Heart right ventricle (tissue), 16 donors: ENCODE measurements around the gene KAT7. TPM values are rescaled to one million over a fixed set of nuclear protein-coding genes. Genes with fewer than 3 reads are reported as not detected.

ENCODE experiments used
- ATAC-seq, 8 donors: fragments of 200-7000 bp; cut with Tn5 transposase; one replicate each; pipeline ENCODE4 v1.9.1; 2020; ENCODE audit warnings: mild to moderate bottlenecking in 8 of 8, moderate library complexity in 8 of 8, moderate number of reproducible peaks in 1 of 8
- DNase-seq, 2 donors: peaks; one replicate each; pipeline ENCODE4 v3.0.0-alpha.2; 2020
- H3K27ac ChIP-seq, 10 donors: fragments of 200-600 bp; sonication (generic) in 2 of 10; one replicate each; pipeline versions ENCODE4 v1.5.0 to v1.8.0; 2020 to 2022; ENCODE audit warnings: mild to moderate bottlenecking in 3 of 10
- H3K27me3 ChIP-seq, 7 donors: fragments of 200-600 bp; one replicate each; pipeline ENCODE4 v1.8.0; 2021 to 2022; ENCODE audit warnings: mild to moderate bottlenecking in 2 of 7
- H3K36me3 ChIP-seq, 9 donors: fragments of 200-600 bp; sonication (generic) in 1 of 9; one replicate each; pipeline versions ENCODE4 v1.5.0 to v1.8.0; 2020 to 2022; ENCODE audit warnings: mild to moderate bottlenecking in 2 of 9
- H3K4me1 ChIP-seq, 9 donors: fragments of 200-600 bp; sonication (generic) in 1 of 9; one replicate each; pipeline versions ENCODE4 v1.5.0 to v1.8.0; 2020 to 2022; ENCODE audit warnings: mild to moderate bottlenecking in 4 of 9
- H3K4me3 ChIP-seq, 10 donors: fragments of 200-600 bp; sonication (generic) in 2 of 10; one replicate each; pipeline versions ENCODE4 v1.5.0 to v1.8.0; 2020 to 2022; ENCODE audit warnings: mild to moderate bottlenecking in 7 of 10, moderate library complexity in 2 of 10
- H3K9me3 ChIP-seq, 11 donors: fragments of 200-600 bp in 10 of 11; sonication (generic) in 2 of 11; one replicate each; pipeline versions ENCODE4 v1.5.0 to v1.8.0; 2013 to 2022; ENCODE audit warnings: mild to moderate bottlenecking in 2 of 11, control low read depth in 1 of 11, moderate library complexity in 1 of 11
- CTCF ChIP-seq, 9 donors: fragments of 200-600 bp; sonication (generic) in 2 of 9; IDR thresholded peaks; one replicate each; pipeline versions ENCODE4 v1.5.0 to v1.8.0; 2021 to 2022; ENCODE audit warnings: antibody characterized with exemption in 9 of 9, mild to moderate bottlenecking in 5 of 9, moderate library complexity in 1 of 9
- WGBS, 2 donors: extraction: QIAGEN DNeasy Blood & Tissue Kit; methylation state at CpG; one replicate each; pipeline ENCODE4 v1.1.7; 2013; ENCODE audit warnings: inconsistent platforms in 1 of 2; 5-methylcytosine and 5-hydroxymethylcytosine counted together
- intact Hi-C, 10 donors: fragments of 100-400 bp; cut with DNase I; formaldehyde crosslinking; loops; one replicate each; pipeline versions ENCODE4 v1.11.1 to v1.14.2; 2022
- polyA plus RNA-seq, 2 donors: library from polyadenylated mRNA; stranded (reverse); fragments of 200-250 nt; gene quantifications; one replicate each; pipeline ENCODE4 v1.2.3, GENCODE V29; 2013
- total RNA-seq, 10 donors: library from RNA; stranded (reverse); fragmentation: NEBNext Ultra II Directional in 3 of 10; extraction: Animal tissue kit (Norgen Biotek cat#: 25700) in 3 of 10; gene quantifications; one replicate each; pipeline versions ENCODE4 v1.2.1 to v1.2.4, GENCODE V29; 2021 to 2023
- donor health status: Arrhythmogenic right ventricular cardiomyopathy.
- donor health status: ischemic (EF 13 %, LVEDD 7.1; RV severe dilation, severe dysfunction).
- donor health status: healthy with polysubstance abuse.
- donor health status: DM: no; HTN: yes; CAD: no.
- donor health status: DM: no; HTN: no; CAD: no.
- donor health status: ischemic (EF 25% LVEDD 6.9; RV normal size, moderate dysfunction).
- donor health status: ischemic (EF 25% LVEDD 5.7; RV mildly dilated, moderate dysfunction).
- donor health status: healthy.
- donor health status: DM: yes; HTN: yes; CAD: no.
- donor health status: Ischemic cardiomyopathy.
- donor health status: ischemic (EF 35%, LVEDD 5.7; RV mildly dilated, moderate dysfunction).
- donor health status: nonischemic (EF 11% LVEDD 7.7; RV severe dilation, severe dysfunction).
- donor health status: DM: yes; HTN: yes; CAD: no.
- donor health status: PGD.
- donor health status: ischemic (EF 29% LVEDD 5.4; RV normal size, mild dysfunction).
- donor health status: nonischemic (EF 23%, LVEDD 6.1; RV moderate dilation, normal function).

The KAT7 gene
- total and polyA plus RNA-seq, 12 donors, result 5.9 to 81.3 (median 60.5) TPM

GRCh38 chr17:49841548-49841947 is 53.1 kb downstream of the KAT7 start:
- H3K36me3 ChIP-seq, result peaks cover 0 to 13% (median 0%) of the 10 kb centered on the region in 9 donors
- H3K4me1 ChIP-seq, result peaks cover 12 to 44% (median 36%) of the 10 kb centered on the region in 9 donors
- intact Hi-C loops, result loop anchor here in 1 of 10 donors (10.0 kb wide), 1 partner anchor 57 kb away; the partner anchor contains the start of gene KAT7
- H3K9me3 ChIP-seq, result no peaks in the 10 kb centered on the region
- no peak for TF ChIP-seq CTCF (IDR thresholded peaks at IDR 0.05)
- H3K27ac ChIP-seq, result no peak overlapping the region
- H3K27me3 ChIP-seq, result no peaks in the 10 kb centered on the region
- 97 to 100% methylated on average over 2 to 3 of the region's 3 CpGs for WGBS, 2 donors
- no peak overlapping the region for H3K4me3 ChIP-seq
- DNase-seq (no peak), ATAC-seq (no peak)

GRCh38 chr17:49842371-49842770 is 53.9 kb downstream of the KAT7 start:
- TF ChIP-seq CTCF (IDR thresholded peaks at IDR 0.05), result no peak
- Histone ChIP-seq H3K4me1 (peaks cover 8 to 44% (median 32%) of the 10 kb centered on the region in 9 donors), H3K27ac (no peak overlapping the region), H3K27me3 (no peaks in the 10 kb centered on the region), H3K36me3 (peaks cover 0 to 17% (median 0%) of the 10 kb centered on the region in 9 donors), H3K9me3 (no peaks in the 10 kb centered on the region), H3K4me3 (no peak overlapping the region)
- no peak for ATAC-seq
- 81 to 82% methylated on average over 3 of the region's 3 CpGs for WGBS, 2 donors
- no peak for DNase-seq
- intact Hi-C loops, result loop anchor here in 1 of 10 donors (10.0 kb wide), 1 partner anchor 58 kb away; the partner anchor contains the start of gene KAT7

GRCh38 chr17:49842846-49843245 is 54.4 kb downstream of the KAT7 start:
- ATAC-seq (no peak), DNase-seq (no peak)
- Histone ChIP-seq H3K4me1 (peaks cover 8 to 44% (median 33%) of the 10 kb centered on the region in 9 donors), H3K36me3 (peaks cover 0 to 17% (median 0%) of the 10 kb centered on the region in 9 donors), H3K9me3 (no peaks in the 10 kb centered on the region), H3K27me3 (no peaks in the 10 kb centered on the region), H3K4me3 (no peak overlapping the region), H3K27ac (peak overlapping the region in 2 of 10 donors; percentile 6 to 91)
- 90 to 91% methylated on average over 6 of the region's 6 CpGs for WGBS, 2 donors
- intact Hi-C loops, result loop anchor here in 1 of 10 donors (10.0 kb wide), 1 partner anchor 58 kb away; the partner anchor contains the start of gene KAT7
- TF ChIP-seq CTCF (IDR thresholded peaks at IDR 0.05), result no peak

GRCh38 chr17:49843774-49844350 is 55.4 kb downstream of the KAT7 start:
- DNase-seq, result no peak
- Histone ChIP-seq H3K27me3 (no peaks in the 10 kb centered on the region), H3K9me3 (no peaks in the 10 kb centered on the region), H3K36me3 (peaks cover 0 to 17% (median 0%) of the 10 kb centered on the region in 9 donors), H3K4me1 (peaks cover 8 to 44% (median 35%) of the 10 kb centered on the region in 9 donors), H3K27ac (peak overlapping the region in 3 of 10 donors; percentile 85 to 91 (median 89)), H3K4me3 (no peak overlapping the region)
- intact Hi-C loops, result loop anchor here in 1 of 10 donors (10.0 kb wide), 1 partner anchor 59 kb away; the partner anchor contains the start of gene KAT7
- 83 to 89% methylated on average over 6 of the region's 6 CpGs for WGBS, 2 donors
- TF ChIP-seq CTCF (IDR thresholded peaks at IDR 0.05), result peak in 5 of 9 donors; percentile 14 to 34 (median 29)
- no peak for ATAC-seq
